Subcutaneous adipose tissue (tissue), 4 donors: ENCODE data around the gene MARK2. TPM values are rescaled to one million over a fixed set of nuclear protein-coding genes. Genes with fewer than 3 reads are reported as not detected.

ENCODE experiments used
- total RNA-seq, 4 donors: library from RNA; depleted of rRNA; stranded (reverse); fragments of >200 nt; gene quantifications; one replicate each; pipeline ENCODE4 v1.1.0, GENCODE V29; 2016
- TF ChIP-seq, protein P1 (sequence below): fragments of 450-650 bp; IDR thresholded peaks from one replicate; pipeline ENCODE4 v1.5.1; 2016; ENCODE audit warnings: low read depth, mild to moderate bottlenecking, control low read depth, antibody characterized with exemption, moderate library complexity

Gene MARK2
- total RNA-seq, 4 donors from 2014 or later, result 9.9 to 16.4 (median 13.3) TPM

GRCh38 chr11:63907063-63907462 is 68.2 kb downstream of the MARK2 start:
- TF ChIP-seq, protein P1, sequence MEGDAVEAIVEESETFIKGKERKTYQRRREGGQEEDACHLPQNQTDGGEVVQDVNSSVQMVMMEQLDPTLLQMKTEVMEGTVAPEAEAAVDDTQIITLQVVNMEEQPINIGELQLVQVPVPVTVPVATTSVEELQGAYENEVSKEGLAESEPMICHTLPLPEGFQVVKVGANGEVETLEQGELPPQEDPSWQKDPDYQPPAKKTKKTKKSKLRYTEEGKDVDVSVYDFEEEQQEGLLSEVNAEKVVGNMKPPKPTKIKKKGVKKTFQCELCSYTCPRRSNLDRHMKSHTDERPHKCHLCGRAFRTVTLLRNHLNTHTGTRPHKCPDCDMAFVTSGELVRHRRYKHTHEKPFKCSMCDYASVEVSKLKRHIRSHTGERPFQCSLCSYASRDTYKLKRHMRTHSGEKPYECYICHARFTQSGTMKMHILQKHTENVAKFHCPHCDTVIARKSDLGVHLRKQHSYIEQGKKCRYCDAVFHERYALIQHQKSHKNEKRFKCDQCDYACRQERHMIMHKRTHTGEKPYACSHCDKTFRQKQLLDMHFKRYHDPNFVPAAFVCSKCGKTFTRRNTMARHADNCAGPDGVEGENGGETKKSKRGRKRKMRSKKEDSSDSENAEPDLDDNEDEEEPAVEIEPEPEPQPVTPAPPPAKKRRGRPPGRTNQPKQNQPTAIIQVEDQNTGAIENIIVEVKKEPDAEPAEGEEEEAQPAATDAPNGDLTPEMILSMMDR, result no peak

DNA sequence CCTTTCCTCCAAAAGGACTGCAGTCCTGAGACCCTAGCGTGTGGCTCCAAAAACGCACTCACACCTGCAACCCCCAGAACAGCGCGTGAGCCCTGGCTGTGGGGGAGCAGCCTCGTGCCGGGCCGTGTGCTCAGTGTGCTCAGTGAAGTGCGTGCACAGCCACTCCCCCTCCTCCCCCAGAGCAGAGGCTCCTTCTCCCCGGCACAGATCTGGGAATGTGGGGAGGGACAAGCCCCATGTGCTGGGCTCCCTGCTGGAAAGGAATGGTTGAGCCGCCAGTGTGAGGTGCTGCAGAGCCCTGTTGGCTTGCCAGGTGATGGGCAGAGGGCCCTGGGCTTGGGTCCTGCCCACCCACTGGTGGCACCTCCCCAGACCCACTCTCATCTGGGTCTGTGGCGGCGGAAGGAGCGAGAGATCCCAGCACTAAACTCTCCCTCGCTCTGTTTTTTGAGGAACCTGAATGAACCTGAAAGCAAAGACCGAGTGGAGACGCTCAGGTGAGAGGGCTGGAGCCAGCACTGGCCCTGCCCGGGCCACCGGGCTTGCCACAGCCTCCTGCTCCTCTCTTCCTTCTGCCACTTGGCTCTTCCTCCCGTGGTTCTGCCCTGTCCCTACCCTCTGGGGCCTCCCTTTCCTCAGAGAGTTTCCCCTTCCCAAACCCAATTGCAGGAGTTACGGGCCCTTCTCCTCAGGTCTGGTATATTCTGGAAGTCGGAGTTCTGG is 69.1 kb downstream of the MARK2 start:
- TF ChIP-seq, protein P1, result no peak

DNA sequence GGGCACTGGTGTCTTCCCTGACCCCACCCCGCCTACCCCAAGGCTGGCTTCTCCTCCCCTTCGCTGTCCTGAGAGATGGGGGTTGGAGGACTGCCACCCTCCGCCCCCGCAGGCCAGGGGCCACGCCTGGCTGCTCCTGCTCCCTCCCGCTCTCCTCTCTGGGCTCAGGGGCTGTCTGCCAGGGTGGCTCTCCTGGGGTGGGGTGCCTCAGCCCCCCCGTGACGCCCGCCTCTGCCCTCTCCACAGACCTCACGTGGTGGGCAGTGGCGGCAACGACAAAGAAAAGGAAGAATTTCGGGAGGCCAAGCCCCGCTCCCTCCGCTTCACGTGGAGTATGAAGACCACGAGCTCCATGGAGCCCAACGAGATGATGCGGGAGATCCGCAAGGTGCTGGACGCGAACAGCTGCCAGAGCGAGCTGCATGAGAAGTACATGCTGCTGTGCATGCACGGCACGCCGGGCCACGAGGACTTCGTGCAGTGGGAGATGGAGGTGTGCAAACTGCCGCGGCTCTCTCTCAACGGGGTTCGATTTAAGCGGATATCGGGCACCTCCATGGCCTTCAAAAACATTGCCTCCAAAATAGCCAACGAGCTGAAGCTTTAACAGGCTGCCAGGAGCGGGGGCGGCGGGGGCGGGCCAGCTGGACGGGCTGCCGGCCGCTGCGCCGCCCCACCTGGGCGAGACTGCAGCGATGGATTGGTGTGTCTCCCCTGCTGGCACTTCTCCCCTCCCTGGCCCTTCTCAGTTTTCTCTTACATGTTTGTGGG is 69.9 kb downstream of the MARK2 start:
- TF ChIP-seq, protein P1, result no peak

GRCh38 chr11:63909591-63910506 is 70.9 kb downstream of the MARK2 start:
- TF ChIP-seq, protein P1, result no peak

DNA sequence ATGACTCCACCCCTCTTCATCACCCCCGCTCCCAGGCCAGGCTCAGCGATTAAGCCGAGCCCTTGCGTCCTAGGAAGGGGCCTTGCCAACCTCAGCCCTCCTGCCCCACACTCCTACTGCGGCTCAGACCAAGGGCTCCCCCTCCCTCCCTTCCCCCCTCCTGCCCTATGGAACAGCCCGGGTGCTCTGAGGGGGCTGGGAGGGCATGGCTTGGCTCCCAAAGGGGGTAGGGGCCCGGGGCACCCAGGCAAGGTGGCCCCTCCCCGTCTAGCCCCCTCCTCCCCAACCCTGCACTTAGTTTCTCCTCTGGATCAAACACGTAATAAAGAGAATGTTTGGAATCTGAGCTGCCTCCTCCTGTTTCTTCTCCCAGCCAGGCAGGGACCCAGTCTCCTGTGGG is 71.8 kb downstream of the MARK2 start:
- TF ChIP-seq, protein P1, result no peak

DNA sequence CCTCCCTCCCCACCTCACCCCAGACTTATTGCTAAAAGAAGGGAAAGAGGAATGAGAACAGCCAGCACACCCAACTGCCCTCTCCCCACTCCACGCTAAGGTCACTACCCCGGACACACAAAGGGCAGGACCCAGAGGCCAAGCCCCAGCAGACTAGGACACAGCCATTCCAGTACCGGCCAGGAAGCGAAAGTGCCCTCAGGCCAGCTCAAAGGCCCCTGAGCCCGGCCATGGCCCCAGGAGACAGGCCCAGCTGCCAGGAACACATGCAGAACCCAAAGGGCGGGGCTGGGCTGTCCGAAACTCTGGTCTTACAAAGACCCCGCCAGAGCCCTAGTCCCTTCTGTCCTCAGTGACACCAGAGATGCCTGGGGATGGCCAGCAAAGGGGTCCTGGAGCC is 72.5 kb downstream of the MARK2 start:
- TF ChIP-seq, protein P1, result no peak
